ENCODE results near the gene DGKZ.

GRCh38 chr11:46414879-46415278, 67.6 kb downstream of the DGKZ start:
- TF ChIP-seq POLR2A (IDR thresholded peaks at IDR 0.05; ENCODE audit: low read length) (no peak), GATA1 (IDR thresholded peaks at IDR 0.05; ENCODE audit: low read depth, low read length) (no peak)
